ENCODE measurements around the gene BMPR1B. TPM values are rescaled to one million over a fixed set of nuclear protein-coding genes. Genes with fewer than 3 reads are reported as not detected.

The BMPR1B gene
- total RNA-seq, 1 experiment from 2014 or later, result not detected

- Histone ChIP-seq H3K27me3 (ENCODE audit: insufficient read depth, low read length) (no peaks in the 10 kb centered on the region), H3K79me2 (ENCODE audit: insufficient read depth, low read length) (no peaks in the 10 kb centered on the region), H3K27ac (ENCODE audit: low read depth, low read length) (no peak overlapping the region), H3K9ac (ENCODE audit: low read length) (no peak overlapping the region), H3K4me2 (ENCODE audit: low read length) (no peak overlapping the region), H3K9me2 (ENCODE audit: insufficient read depth) (no peaks in the 10 kb centered on the region), H2AFZ (ENCODE audit: low read depth, low read length, poor library complexity, severe bottlenecking) (no peak overlapping the region), H3K9me3 (ENCODE audit: control insufficient read depth in 1 of 2, insufficient read depth in 1 of 2, low read depth in 1 of 2, low read length in 2 of 2) (no peaks in the 10 kb centered on the region; a peak in 1 of 4 replicates), H3K36me3 (ENCODE audit: control insufficient read depth in 1 of 2, insufficient read depth in 2 of 2, low read length in 2 of 2) (no peaks in the 10 kb centered on the region), H3K4me1 (ENCODE audit: control insufficient read depth in 1 of 2, insufficient read depth in 2 of 2, low read length in 2 of 2) (no peaks in the 10 kb centered on the region), H3K4me3 (replicated peaks in 1 of 2; ENCODE audit: low read depth in 1 of 2, low read length in 2 of 2) (no peak overlapping the region), H4K20me1 (ENCODE audit: insufficient read depth) (no peaks in the 10 kb centered on the region)
- RAD21 ChIA-PET (ENCODE audit: low non-redundant PET in 1 of 2, low total read pairs in 2 of 2, uncharacterized antibody in 2 of 2, unreplicated experiment in 2 of 2), result no interaction called here
- no peak for TF ChIP-seq RAD21 (IDR thresholded peaks at IDR 0.05; ENCODE audit: low read depth)
- no peak for TF ChIP-seq MAX (IDR thresholded peaks at IDR 0.05)
- no peak for TF ChIP-seq REST (IDR thresholded peaks at IDR 0.05; ENCODE audit: low read depth)
- no peak for TF ChIP-seq JUND (IDR thresholded peaks at IDR 0.05)
- no peak for TF ChIP-seq EZH2phosphoT487 (IDR thresholded peaks at IDR 0.05; ENCODE audit: borderline replicate concordance)
- no peak for TF ChIP-seq SIN3A (IDR thresholded peaks at IDR 0.05; ENCODE audit: low read depth)
- TF ChIP-seq SP1 (IDR thresholded peaks at IDR 0.05; ENCODE audit: low read depth), result no peak
- no peak for TF ChIP-seq EZH2 (IDR thresholded peaks at IDR 0.05)
- TF ChIP-seq ZFX (IDR thresholded peaks at IDR 0.05), result no peak
- TF ChIP-seq YY1 (IDR thresholded peaks at IDR 0.05; ENCODE audit: extremely low read depth, insufficient replicate concordance, low read depth, low read length), result no peak
- TF ChIP-seq CEBPB (IDR thresholded peaks at IDR 0.05; ENCODE audit: low read depth), result no peak
- no peak for TF ChIP-seq EGR1 (IDR thresholded peaks at IDR 0.05; ENCODE audit: low read depth)
- no peak for TF ChIP-seq CBX3 (IDR thresholded peaks at IDR 0.05; ENCODE audit: low read depth)
- no peak for TF ChIP-seq POLR2A (IDR thresholded peaks at IDR 0.05; ENCODE audit: borderline replicate concordance, extremely low read depth, insufficient read depth, insufficient read length)
- TF ChIP-seq ATF3 (IDR thresholded peaks at IDR 0.05), result no peak
- TF ChIP-seq FOSL1 (IDR thresholded peaks at IDR 0.05; ENCODE audit: low read depth), result no peak
- TF ChIP-seq TCF7L2 (IDR thresholded peaks at IDR 0.05; ENCODE audit: borderline replicate concordance, extremely low read depth, insufficient read depth, insufficient read length), result no peak
- intact Hi-C loops (cut with micrococcal nuclease), result no loop called here
- DNase-seq (ENCODE audit: low read depth, low spot score) (no peak), ATAC-seq (no peak)
- BruUV-seq (replicated peaks), result no TSS peak
- POLR2A ChIA-PET, result no interaction called here
- CTCF ChIA-PET, result no interaction called here
Observed at GRCh38 chr4:94890579-94890978, 132.8 kb downstream of the BMPR1B start.

Data from HCT116 (cell line).